Suprapubic skin (tissue), 4 donors: ENCODE data around the gene ARID5A. TPM values are rescaled to one million over a fixed set of nuclear protein-coding genes. Genes with fewer than 3 reads are reported as not detected.

Experiments used
- DNase-seq, 2 donors: peaks; one replicate each; pipeline ENCODE4 v3.0.0-alpha.2; 2019; ENCODE audit warnings: low spot score in 2 of 2
- H3K27ac ChIP-seq: fragments of 200-600 bp; sonication (generic); one replicate; pipeline ENCODE4 v1.5.1; 2019
- H3K27me3 ChIP-seq: fragments of 200-600 bp; sonication (generic); one replicate; pipeline ENCODE4 v1.5.1; 2019
- H3K36me3 ChIP-seq: fragments of 200-600 bp; sonication (generic); one replicate; pipeline ENCODE4 v1.5.1; 2019
- H3K4me1 ChIP-seq: fragments of 200-600 bp; sonication (generic); one replicate; pipeline ENCODE4 v1.5.1; 2019
- H3K4me3 ChIP-seq: fragments of 200-600 bp; sonication (generic); one replicate; pipeline ENCODE4 v1.5.1; 2019; ENCODE audit warnings: mild to moderate bottlenecking
- H3K9me3 ChIP-seq: fragments of 200-600 bp; sonication (generic); one replicate; pipeline ENCODE4 v1.5.1; 2019
- CTCF ChIP-seq, 2 donors: fragments of 200-600 bp in 1 of 2; fragments of 450-650 bp in 1 of 2; sonication (generic) in 1 of 2; IDR thresholded peaks; one replicate each; pipeline ENCODE4 v1.5.1; 2016 to 2019; ENCODE audit warnings: antibody characterized with exemption in 2 of 2, mild to moderate bottlenecking in 1 of 2, moderate library complexity in 1 of 2
- EP300 ChIP-seq: sonication (generic); formaldehyde crosslinking; IDR thresholded peaks from one replicate; pipeline ENCODE4 v1.6.1; 2017; ENCODE audit warnings: antibody characterized with exemption
- POLR2A ChIP-seq, 2 donors: fragments of 450-650 bp; IDR thresholded peaks; one replicate each; pipeline ENCODE4 v1.6.1; 2017; ENCODE audit warnings: antibody characterized with exemption in 2 of 2, mild to moderate bottlenecking in 2 of 2, moderate library complexity in 2 of 2
- POLR2AphosphoS5 ChIP-seq, 3 donors: sonication (generic); formaldehyde crosslinking; IDR thresholded peaks; one replicate each; pipeline ENCODE4 v1.6.1; 2017; ENCODE audit warnings: antibody characterized with exemption in 3 of 3
- WGBS: methylation state at CpG from one replicate; pipeline ENCODE4 v1.1.5; 2018; 5-methylcytosine and 5-hydroxymethylcytosine counted together
- total RNA-seq, 4 donors: library from RNA; depleted of rRNA; stranded (reverse); fragments of >200 nt; gene quantifications; one replicate each; pipeline ENCODE4 v1.1.0, GENCODE V29; 2016

Gene ARID5A
- total RNA-seq, 4 donors from 2014 or later, result 11.4 to 22.4 (median 15.0) TPM

- H3K4me1 ChIP-seq, result peaks cover 21% of the 10 kb centered on the region
- H3K36me3 ChIP-seq, result no peaks in the 10 kb centered on the region
- H3K27ac ChIP-seq, result no peak overlapping the region
- DNase-seq, result peak in 1 of 2 donors; percentile 90
- H3K9me3 ChIP-seq, result no peaks in the 10 kb centered on the region
- no peaks in the 10 kb centered on the region for H3K27me3 ChIP-seq
- peak overlapping the region; percentile 43 for H3K4me3 ChIP-seq
- TF ChIP-seq EP300 (no peak), CTCF (IDR thresholded peaks at IDR 0.05) (peak; percentile 96 to 100)
- WGBS, result 24% methylated on average over 16 of the region's 38 CpGs
Observed at GRCh38 chr2:96507957-96508520, 28.5 kb upstream of the ARID5A start.

- Histone ChIP-seq H3K4me1 (peaks cover 21% of the 10 kb centered on the region), H3K27me3 (no peaks in the 10 kb centered on the region), H3K4me3 (no peak overlapping the region), H3K27ac (no peak overlapping the region), H3K36me3 (no peaks in the 10 kb centered on the region), H3K9me3 (no peaks in the 10 kb centered on the region)
- no peak for DNase-seq
- no peak for TF ChIP-seq POLR2A (IDR thresholded peaks at IDR 0.05)
- WGBS, result 62% methylated on average over 20 of the region's 26 CpGs
Observed at GRCh38 chr2:96508521-96509113, 27.9 kb upstream of the ARID5A start.

- peak; percentile 91 to 98 for TF ChIP-seq CTCF (IDR thresholded peaks at IDR 0.05)
- no peak for TF ChIP-seq POLR2AphosphoS5 (IDR thresholded peaks at IDR 0.05)
- peak; percentile 90 to 93 for DNase-seq
Observed at GRCh38 chr2:96509114-96509846, 27.3 kb upstream of the ARID5A start.

GRCh38 chr2:96509847-96510230, 26.7 kb upstream of the ARID5A start:
- Histone ChIP-seq H3K9me3 (no peaks in the 10 kb centered on the region), H3K4me3 (no peak overlapping the region), H3K4me1 (peaks cover 21% of the 10 kb centered on the region), H3K36me3 (no peaks in the 10 kb centered on the region), H3K27ac (no peak overlapping the region), H3K27me3 (no peaks in the 10 kb centered on the region)
- DNase-seq, result no peak
- no peak for TF ChIP-seq EP300
- no peak for TF ChIP-seq CTCF (IDR thresholded peaks at IDR 0.05)
- no peak for TF ChIP-seq POLR2AphosphoS5 (IDR thresholded peaks at IDR 0.05)
- no peak for TF ChIP-seq POLR2A (IDR thresholded peaks at IDR 0.05)
- WGBS, result 71% methylated on average over 7 of the region's 11 CpGs

More at GRCh38 chr2:96509114-96509846, 27.3 kb upstream of the ARID5A start:
- H3K4me3 ChIP-seq, result no peak overlapping the region
- H3K27ac ChIP-seq, result no peak overlapping the region
- 40% methylated on average over 19 of the region's 32 CpGs for WGBS
- H3K4me1 ChIP-seq, result peaks cover 21% of the 10 kb centered on the region
- H3K27me3 ChIP-seq, result no peaks in the 10 kb centered on the region
- no peaks in the 10 kb centered on the region for H3K9me3 ChIP-seq
- no peaks in the 10 kb centered on the region for H3K36me3 ChIP-seq

GRCh38 chr2:96510931-96511595, 25.5 kb upstream of the ARID5A start:
- peaks cover 21% of the 10 kb centered on the region for H3K4me1 ChIP-seq
- no peak for DNase-seq
- TF ChIP-seq POLR2AphosphoS5 (IDR thresholded peaks at IDR 0.05) (no peak), EP300 (no peak), POLR2A (IDR thresholded peaks at IDR 0.05) (no peak), CTCF (IDR thresholded peaks at IDR 0.05) (no peak)
- H3K9me3 ChIP-seq, result no peaks in the 10 kb centered on the region
- H3K27me3 ChIP-seq, result no peaks in the 10 kb centered on the region
- H3K4me3 ChIP-seq, result no peak overlapping the region
- no peak overlapping the region for H3K27ac ChIP-seq
- no peaks in the 10 kb centered on the region for H3K36me3 ChIP-seq
- 83% methylated on average over 6 of the region's 6 CpGs for WGBS
